ENCODE results near the gene PAX5. TPM values are rescaled to one million over a fixed set of nuclear protein-coding genes. Genes with fewer than 3 reads are reported as not detected.

PAX5 gene
- polyA plus RNA-seq, 1 donor from 2014 or later = not detected

- Histone ChIP-seq H4K20me1 (ENCODE audit: insufficient read depth) (no peaks in the 10 kb centered on the region), H3K79me2 (replicated peaks; ENCODE audit: insufficient read depth, low read length) (no peaks in the 10 kb centered on the region), H3K4me2 (ENCODE audit: low read length) (no peak overlapping the region), H3K27me3 (ENCODE audit: insufficient read depth, low read depth, low read length) (no peaks in the 10 kb centered on the region), H3K4me3 (ENCODE audit: low read length) (no peak overlapping the region), H2AFZ (ENCODE audit: low read depth, low read length) (no peak overlapping the region), H3K9me2 (ENCODE audit: insufficient read depth, low read length) (no peaks in the 10 kb centered on the region), H3F3A (ENCODE audit: insufficient read depth, low read length, poor library complexity, severe bottlenecking) (no peaks in the 10 kb centered on the region), H3K9ac (ENCODE audit: low read length) (no peak overlapping the region), H3K27ac (ENCODE audit: low read length) (no peak overlapping the region), H3K9me3 (ENCODE audit: low read length) (no peaks in the 10 kb centered on the region), H3K36me3 (ENCODE audit: insufficient read depth, low read length) (no peaks in the 10 kb centered on the region)
- no peak for TF ChIP-seq TAF1 (IDR thresholded peaks at IDR 0.05; ENCODE audit: low read depth)
- TF ChIP-seq CTCF (IDR thresholded peaks at IDR 0.05; ENCODE audit: poor library complexity, severe bottlenecking) = no peak
- no peak for TF ChIP-seq EZH2 (IDR thresholded peaks at IDR 0.05; ENCODE audit: borderline replicate concordance, insufficient read depth, low read length, poor library complexity, severe bottlenecking)
- no peak for TF ChIP-seq POLR2AphosphoS5 (IDR thresholded peaks at IDR 0.05)
- TF ChIP-seq REST (IDR thresholded peaks at IDR 0.05; ENCODE audit: borderline replicate concordance) = no peak
- no peak for TF ChIP-seq RAD21 (conservative IDR thresholded peaks at IDR 0.05)
- no peak for TF ChIP-seq EP300 (conservative IDR thresholded peaks at IDR 0.05; ENCODE audit: poor library complexity, severe bottlenecking)
These were observed 137.0 kb downstream of the PAX5 start for GRCh38 chr9:36897019-36897418.

- Histone ChIP-seq H3K79me2 (replicated peaks; ENCODE audit: insufficient read depth, low read length) (no peaks in the 10 kb centered on the region), H3F3A (ENCODE audit: insufficient read depth, low read length, poor library complexity, severe bottlenecking) (no peaks in the 10 kb centered on the region), H3K9ac (ENCODE audit: low read length) (no peak overlapping the region), H3K27me3 (ENCODE audit: insufficient read depth, low read depth, low read length) (no peaks in the 10 kb centered on the region), H4K20me1 (ENCODE audit: insufficient read depth) (no peaks in the 10 kb centered on the region), H3K36me3 (ENCODE audit: insufficient read depth, low read length) (no peaks in the 10 kb centered on the region), H3K27ac (ENCODE audit: low read length) (no peak overlapping the region), H3K9me3 (ENCODE audit: low read length) (no peaks in the 10 kb centered on the region), H3K4me2 (ENCODE audit: low read length) (no peak overlapping the region), H2AFZ (ENCODE audit: low read depth, low read length) (no peak overlapping the region), H3K9me2 (ENCODE audit: insufficient read depth, low read length) (no peaks in the 10 kb centered on the region), H3K4me3 (ENCODE audit: low read length) (no peak overlapping the region)
- no peak for TF ChIP-seq TAF1 (IDR thresholded peaks at IDR 0.05; ENCODE audit: low read depth)
These were observed 137.8 kb downstream of the PAX5 start for GRCh38 chr9:36896296-36896695.

DNA sequence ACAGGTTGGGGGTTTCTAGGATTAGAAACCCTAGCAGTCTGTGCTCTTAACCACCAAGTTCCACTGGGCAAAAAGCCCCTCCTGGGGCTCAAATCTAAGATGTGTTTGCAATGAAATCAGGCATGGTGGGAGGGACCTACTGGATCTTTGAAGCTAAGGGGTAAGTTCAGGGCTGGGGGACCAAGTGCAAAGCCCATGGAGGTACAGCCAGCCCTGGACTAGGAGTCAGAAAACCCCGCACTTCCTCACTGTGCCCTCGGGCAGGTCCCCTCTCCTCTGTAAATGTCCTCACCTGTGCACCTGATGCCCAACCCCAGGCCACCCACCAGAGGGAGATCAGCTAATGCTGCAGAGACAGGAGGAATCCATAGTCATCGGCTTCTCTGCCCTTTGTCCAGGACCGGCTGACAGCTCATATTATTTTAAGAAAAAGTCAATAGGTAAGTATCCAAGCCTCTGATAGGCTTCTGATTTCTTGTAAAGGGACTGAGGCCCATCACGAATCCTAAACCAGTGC is 138.3 kb downstream of the PAX5 start:
- Histone ChIP-seq H3K36me3 (ENCODE audit: insufficient read depth, low read length) (no peaks in the 10 kb centered on the region), H3K27ac (ENCODE audit: low read length) (no peak overlapping the region), H3K9ac (ENCODE audit: low read length) (no peak overlapping the region), H3K4me3 (ENCODE audit: low read length) (no peak overlapping the region), H3F3A (ENCODE audit: insufficient read depth, low read length, poor library complexity, severe bottlenecking) (no peaks in the 10 kb centered on the region), H3K9me2 (ENCODE audit: insufficient read depth, low read length) (no peaks in the 10 kb centered on the region), H2AFZ (ENCODE audit: low read depth, low read length) (no peak overlapping the region), H3K9me3 (ENCODE audit: low read length) (no peaks in the 10 kb centered on the region), H4K20me1 (ENCODE audit: insufficient read depth) (no peaks in the 10 kb centered on the region), H3K79me2 (replicated peaks; ENCODE audit: insufficient read depth, low read length) (no peaks in the 10 kb centered on the region), H3K4me2 (ENCODE audit: low read length) (no peak overlapping the region), H3K27me3 (ENCODE audit: insufficient read depth, low read depth, low read length) (no peaks in the 10 kb centered on the region)
- TF ChIP-seq POLR2AphosphoS5 (IDR thresholded peaks at IDR 0.05) (no peak), SMC3 (conservative IDR thresholded peaks at IDR 0.05; ENCODE audit: poor library complexity) (no peak), RAD21 (conservative IDR thresholded peaks at IDR 0.05) (no peak), CTCF (IDR thresholded peaks at IDR 0.05; ENCODE audit: poor library complexity, severe bottlenecking) (no peak), REST (IDR thresholded peaks at IDR 0.05; ENCODE audit: borderline replicate concordance) (no peak), MXI1 (conservative IDR thresholded peaks at IDR 0.05; ENCODE audit: poor library complexity, severe bottlenecking) (no peak), EP300 (conservative IDR thresholded peaks at IDR 0.05; ENCODE audit: poor library complexity, severe bottlenecking) (no peak), TAF1 (IDR thresholded peaks at IDR 0.05; ENCODE audit: low read depth) (no peak), EZH2 (IDR thresholded peaks at IDR 0.05; ENCODE audit: borderline replicate concordance, insufficient read depth, low read length, poor library complexity, severe bottlenecking) (no peak)
